Measurements from ENCODE around the gene PIK3CD.

- TF ChIP-seq POLR2AphosphoS5 (IDR thresholded peaks at IDR 0.05) = no peak
- TF ChIP-seq EP300 (conservative IDR thresholded peaks at IDR 0.05; ENCODE audit: poor library complexity, severe bottlenecking) = no peak
- no peak for TF ChIP-seq EZH2 (IDR thresholded peaks at IDR 0.05; ENCODE audit: borderline replicate concordance, insufficient read depth, low read length, poor library complexity, severe bottlenecking)
- TF ChIP-seq CTCF (IDR thresholded peaks at IDR 0.05; ENCODE audit: poor library complexity, severe bottlenecking) = no peak
- no peak for TF ChIP-seq RAD21 (conservative IDR thresholded peaks at IDR 0.05)
Observed at GRCh38 chr1:9624081-9624480, 27.4 kb upstream of the PIK3CD start.
